HepG2 (cell line): ENCODE results near the gene ATP11B. TPM values are rescaled to one million over a fixed set of nuclear protein-coding genes. Genes with fewer than 3 reads are reported as not detected.

Experiments
- CREM ChIP-seq, 2 experiments: sonication (generic) in 1 of 2; formaldehyde crosslinking in 1 of 2; IDR thresholded peaks; 2 replicates each; pipeline versions ENCODE4 v1.4.0 to v1.6.1; 2016 to 2020; ENCODE audit warnings: antibody characterized with exemption in 1 of 2, mild to moderate bottlenecking in 1 of 2, missing genetic modification reagents in 1 of 2
- NR2F1 ChIP-seq, 2 experiments: fragments of 450-650 bp in 1 of 2; formaldehyde crosslinking in 1 of 2; IDR thresholded peaks; 2 replicates each; pipeline versions ENCODE4 v1.5.0 to v1.6.1; 2016 to 2020; ENCODE audit warnings: mild to moderate bottlenecking in 1 of 2, missing compliant biosample characterization in 1 of 2, missing genetic modification reagents in 1 of 2, moderate library complexity in 1 of 2
- RFX3 ChIP-seq: IDR thresholded peaks from 2 replicates; pipeline ENCODE4 v1.6.1; 2016; ENCODE audit warnings: missing biosample characterization, missing genetic modification reagents
- SIN3A ChIP-seq: IDR thresholded peaks from 2 replicates; pipeline ENCODE4 v1.6.1; 2011; ENCODE audit warnings: low read depth, mild to moderate bottlenecking, control low read depth, low read length, borderline replicate concordance
- ZKSCAN8 ChIP-seq: IDR thresholded peaks from 2 replicates; pipeline ENCODE4 v1.6.1; 2016; ENCODE audit warnings: borderline replicate concordance, missing genetic modification reagents, missing compliant biosample characterization
- ZNF230 ChIP-seq: sonication (generic); formaldehyde crosslinking; IDR thresholded peaks from 2 replicates; pipeline ENCODE4 v1.4.0; 2020; ENCODE audit warnings: mild to moderate bottlenecking, missing genetic modification reagents
- ZNF234 ChIP-seq: sonication (generic); formaldehyde crosslinking; conservative IDR thresholded peaks from 2 replicates; pipeline ENCODE4 v1.5.1; 2020; ENCODE audit warnings: mild to moderate bottlenecking, missing genetic modification reagents
- polyA plus RNA-seq, 8 experiments: library from polyadenylated mRNA; depleted of rRNA in 3 of 8; stranded (reverse) in 7 of 8; unstranded in 1 of 8; fragments of >200 nt; fragmentation: Illumina TruSeq in 4 of 8; extraction: Trizol in 4 of 8; gene quantifications; 2 replicates each; pipeline versions ENCODE4 v1.2.1 to v1.2.3, GENCODE V29; 2011 to 2016; ENCODE audit warnings: low read depth in 4 of 8, missing spikeins in 1 of 8, mixed read lengths in 1 of 8; ENCODE audit not compliant: insufficient read depth in 1 of 8
- total RNA-seq, 5 experiments: library from RNA; depleted of rRNA; stranded (reverse); fragments of >200 nt; fragmentation: Illumina TruSeq; extraction: Trizol; gene quantifications; 2 replicates each; pipeline ENCODE4 v1.2.3, GENCODE V29; 2016; ENCODE audit warnings: low read depth in 1 of 5
- TF ChIP-seq, protein P1 (sequence below): sonication (generic); formaldehyde crosslinking; IDR thresholded peaks from 2 replicates; pipeline ENCODE4 v1.5.0; 2020; ENCODE audit warnings: mild to moderate bottlenecking, missing genetic modification reagents
- TF ChIP-seq, protein P2 (sequence below): sonication (generic); formaldehyde crosslinking; IDR thresholded peaks from 2 replicates; pipeline ENCODE4; 2020; ENCODE audit warnings: missing genetic modification reagents, mild to moderate bottlenecking, borderline replicate concordance
- TF ChIP-seq, protein P3 (sequence below): sonication (generic); formaldehyde crosslinking; IDR thresholded peaks from 2 replicates; pipeline ENCODE4 v1.4.0; 2020; ENCODE audit warnings: mild to moderate bottlenecking, missing genetic modification reagents

The ATP11B gene
- total and polyA plus RNA-seq, 2 of the 13 experiments (the other 11 are each of a cell fraction or from before 2014, with no cell fraction given), result 10.1 to 22.9 TPM

DNA sequence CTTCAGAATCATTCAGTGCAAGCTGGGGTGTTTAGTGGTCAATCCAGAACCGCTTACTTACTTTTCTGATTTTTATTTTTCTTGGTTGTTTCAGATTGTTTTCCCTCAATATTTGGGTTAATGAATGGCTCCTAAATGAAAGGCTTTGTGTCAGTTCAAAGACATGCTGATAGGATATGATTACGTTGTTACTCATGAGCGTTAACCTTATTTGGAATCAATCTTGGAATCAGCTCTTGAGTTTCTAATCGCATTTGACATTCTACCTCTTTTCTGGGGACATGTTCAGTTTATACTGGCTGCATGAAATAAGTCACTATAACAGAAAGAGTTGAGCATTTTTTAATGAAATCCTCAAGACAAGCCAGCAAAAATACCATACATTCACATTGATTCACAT lies 50.2 kb downstream of the ATP11B start (continued):
- TF ChIP-seq, protein P1, sequence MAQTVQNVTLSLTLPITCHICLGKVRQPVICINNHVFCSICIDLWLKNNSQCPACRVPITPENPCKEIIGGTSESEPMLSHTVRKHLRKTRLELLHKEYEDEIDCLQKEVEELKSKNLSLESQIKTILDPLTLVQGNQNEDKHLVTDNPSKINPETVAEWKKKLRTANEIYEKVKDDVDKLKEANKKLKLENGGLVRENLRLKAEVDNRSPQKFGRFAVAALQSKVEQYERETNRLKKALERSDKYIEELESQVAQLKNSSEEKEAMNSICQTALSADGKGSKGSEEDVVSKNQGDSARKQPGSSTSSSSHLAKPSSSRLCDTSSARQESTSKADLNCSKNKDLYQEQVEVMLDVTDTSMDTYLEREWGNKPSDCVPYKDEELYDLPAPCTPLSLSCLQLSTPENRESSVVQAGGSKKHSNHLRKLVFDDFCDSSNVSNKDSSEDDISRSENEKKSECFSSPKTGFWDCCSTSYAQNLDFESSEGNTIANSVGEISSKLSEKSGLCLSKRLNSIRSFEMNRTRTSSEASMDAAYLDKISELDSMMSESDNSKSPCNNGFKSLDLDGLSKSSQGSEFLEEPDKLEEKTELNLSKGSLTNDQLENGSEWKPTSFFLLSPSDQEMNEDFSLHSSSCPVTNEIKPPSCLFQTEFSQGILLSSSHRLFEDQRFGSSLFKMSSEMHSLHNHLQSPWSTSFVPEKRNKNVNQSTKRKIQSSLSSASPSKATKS, result no peak
- TF ChIP-seq ZNF234 (no peak), RFX3 (CRISPR knock-in tag) (no peak), NR2F1 (CRISPR knock-in tag; IDR thresholded peaks at IDR 0.05) (no peak), ZKSCAN8 (CRISPR knock-in tag) (no peak), CREM (IDR thresholded peaks at IDR 0.05) (no peak), CREM (CRISPR knock-in tag; IDR thresholded peaks at IDR 0.05) (no peak), ZNF230 (CRISPR knock-in tag) (no peak), SIN3A (no peak)
- TF ChIP-seq, protein P2, sequence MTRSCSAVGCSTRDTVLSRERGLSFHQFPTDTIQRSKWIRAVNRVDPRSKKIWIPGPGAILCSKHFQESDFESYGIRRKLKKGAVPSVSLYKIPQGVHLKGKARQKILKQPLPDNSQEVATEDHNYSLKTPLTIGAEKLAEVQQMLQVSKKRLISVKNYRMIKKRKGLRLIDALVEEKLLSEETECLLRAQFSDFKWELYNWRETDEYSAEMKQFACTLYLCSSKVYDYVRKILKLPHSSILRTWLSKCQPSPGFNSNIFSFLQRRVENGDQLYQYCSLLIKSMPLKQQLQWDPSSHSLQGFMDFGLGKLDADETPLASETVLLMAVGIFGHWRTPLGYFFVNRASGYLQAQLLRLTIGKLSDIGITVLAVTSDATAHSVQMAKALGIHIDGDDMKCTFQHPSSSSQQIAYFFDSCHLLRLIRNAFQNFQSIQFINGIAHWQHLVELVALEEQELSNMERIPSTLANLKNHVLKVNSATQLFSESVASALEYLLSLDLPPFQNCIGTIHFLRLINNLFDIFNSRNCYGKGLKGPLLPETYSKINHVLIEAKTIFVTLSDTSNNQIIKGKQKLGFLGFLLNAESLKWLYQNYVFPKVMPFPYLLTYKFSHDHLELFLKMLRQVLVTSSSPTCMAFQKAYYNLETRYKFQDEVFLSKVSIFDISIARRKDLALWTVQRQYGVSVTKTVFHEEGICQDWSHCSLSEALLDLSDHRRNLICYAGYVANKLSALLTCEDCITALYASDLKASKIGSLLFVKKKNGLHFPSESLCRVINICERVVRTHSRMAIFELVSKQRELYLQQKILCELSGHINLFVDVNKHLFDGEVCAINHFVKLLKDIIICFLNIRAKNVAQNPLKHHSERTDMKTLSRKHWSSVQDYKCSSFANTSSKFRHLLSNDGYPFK, result no peak
- TF ChIP-seq, protein P3, sequence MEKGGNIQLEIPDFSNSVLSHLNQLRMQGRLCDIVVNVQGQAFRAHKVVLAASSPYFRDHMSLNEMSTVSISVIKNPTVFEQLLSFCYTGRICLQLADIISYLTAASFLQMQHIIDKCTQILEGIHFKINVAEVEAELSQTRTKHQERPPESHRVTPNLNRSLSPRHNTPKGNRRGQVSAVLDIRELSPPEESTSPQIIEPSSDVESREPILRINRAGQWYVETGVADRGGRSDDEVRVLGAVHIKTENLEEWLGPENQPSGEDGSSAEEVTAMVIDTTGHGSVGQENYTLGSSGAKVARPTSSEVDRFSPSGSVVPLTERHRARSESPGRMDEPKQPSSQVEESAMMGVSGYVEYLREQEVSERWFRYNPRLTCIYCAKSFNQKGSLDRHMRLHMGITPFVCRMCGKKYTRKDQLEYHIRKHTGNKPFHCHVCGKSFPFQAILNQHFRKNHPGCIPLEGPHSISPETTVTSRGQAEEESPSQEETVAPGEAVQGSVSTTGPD (CRISPR knock-in tag), result no peak
